K562 (cell line): Measurements from ENCODE around the gene OCA2. TPM values are rescaled to one million over a fixed set of nuclear protein-coding genes. Genes with fewer than 3 reads are reported as not detected.

Source experiments
- ATAC-seq: fragments of 200-7000 bp; cut with Tn5 transposase; 3 replicates; pipeline ENCODE4 v1.9.1; 2020; ENCODE audit warnings: moderate library complexity
- BruUV-seq: library from RNA; stranded (reverse); fragments of 400-500 nt; replicated peaks from 2 replicates; lab custom pipeline; 2021; lab: Mats Ljungman, UMichigan
- CTCF ChIA-PET: fragments of 300-600 bp; formaldehyde crosslinking; extraction: SDS; loops from one replicate; lab custom pipeline; 2021; ENCODE audit warnings: low intra/inter-chr PET ratio; lab: Yijun Ruan, JAX
- POLR2A ChIA-PET: fragments of 300-600, 350-650 bp; sonication (Branson Sonifier 250); formaldehyde crosslinking; extraction: SDS; loops from one replicate; lab custom pipeline; 2021; ENCODE audit warnings: antibody characterized with exemption, inconsistent platforms; lab: Yijun Ruan, JAX
- DNase-seq, 4 experiments: peaks; one replicate each; pipeline versions ENCODE4 v3.0.0 to v3.0.0-alpha.2; 2011 to 2018; ENCODE audit warnings: low spot score in 3 of 4, mixed read lengths in 3 of 4; ENCODE audit errors: extremely low read depth in 1 of 4
- FAIRE-seq: peaks from 2 replicates; lab custom pipeline; 2011; peaks lifted over from hg19 to GRCh38; lab: Jason Lieb, UNC
- H2AFZ ChIP-seq: 2 replicates; pipeline ENCODE4 v1.6.0; 2011; ENCODE audit warnings: low read depth, low read length, control low read depth, inconsistent platforms
- H3K27ac ChIP-seq: fragments of 200-600 bp; 3 replicates; pipeline ENCODE4 v1.8.0; 2011; ENCODE audit warnings: low read depth, mild to moderate bottlenecking, control low read depth, inconsistent platforms, low read length, moderate library complexity, mixed read lengths; ENCODE audit errors: extremely low read depth
- H3K27me3 ChIP-seq, 2 experiments: fragments of 300-600 bp in 1 of 2; 2 replicates in 1 of 2; 3 replicates in 1 of 2; pipeline versions ENCODE4 v1.6.0 to v1.8.0; 2011; ENCODE audit warnings: inconsistent platforms in 2 of 2, low read length in 2 of 2, mild to moderate bottlenecking in 1 of 2, mixed read lengths in 1 of 2, moderate library complexity in 1 of 2; ENCODE audit not compliant: control insufficient read depth in 2 of 2, insufficient read depth in 2 of 2
- H3K36me3 ChIP-seq: fragments of 300-600 bp; 3 replicates; pipeline ENCODE4 v1.8.0; 2011; ENCODE audit warnings: mild to moderate bottlenecking, low read length, inconsistent platforms; ENCODE audit not compliant: control insufficient read depth, insufficient read depth
- H3K4me1 ChIP-seq, 2 experiments: fragments of 200-600 bp in 1 of 2; replicated peaks in 1 of 2; 2 replicates in 1 of 2; 3 replicates in 1 of 2; pipeline versions ENCODE4 v1.5.1 to v1.8.0; 2011; ENCODE audit warnings: inconsistent platforms in 2 of 2, low read length in 2 of 2, mild to moderate bottlenecking in 1 of 2, mixed read lengths in 1 of 2, moderate library complexity in 1 of 2; ENCODE audit not compliant: control insufficient read depth in 2 of 2, insufficient read depth in 2 of 2
- H3K4me2 ChIP-seq: 2 replicates; pipeline ENCODE4 v1.6.1; 2011; ENCODE audit warnings: low read length, control low read depth, inconsistent platforms, mixed read lengths; ENCODE audit not compliant: insufficient read depth
- H3K4me3 ChIP-seq: fragments of 200-600 bp; sonication (generic), shearing (Covaris generic); 2 replicates; pipeline ENCODE4 v1.5.1; 2016; ENCODE audit warnings: control low read depth, inconsistent platforms
- H3K79me2 ChIP-seq: fragments of 200-600 bp; 3 replicates; pipeline ENCODE4 v1.8.0; 2011; ENCODE audit warnings: low read length, inconsistent platforms; ENCODE audit not compliant: control insufficient read depth, insufficient read depth
- H3K9ac ChIP-seq, 2 experiments: 2 replicates each; pipeline versions ENCODE4 v1.6.0 to v1.6.1; 2011; ENCODE audit warnings: low read depth in 2 of 2, low read length in 2 of 2, control low read depth in 1 of 2, inconsistent platforms in 1 of 2, mild to moderate bottlenecking in 1 of 2, mixed read lengths in 1 of 2; ENCODE audit not compliant: insufficient read depth in 1 of 2
- H3K9me1 ChIP-seq: one replicate; pipeline ENCODE4 v1.6.0; 2011; ENCODE audit warnings: inconsistent platforms, mild to moderate bottlenecking, low read length, moderate library complexity; ENCODE audit not compliant: control insufficient read depth, insufficient read depth
- H3K9me3 ChIP-seq: replicated peaks from 2 replicates; pipeline ENCODE4 v1.5.1; 2011; ENCODE audit warnings: low read depth, low read length, inconsistent platforms; ENCODE audit not compliant: control insufficient read depth, insufficient read depth
- H4K20me1 ChIP-seq: replicated peaks from 2 replicates; pipeline ENCODE4 v1.6.1; 2011; ENCODE audit warnings: low read length, inconsistent platforms, mixed read lengths; ENCODE audit not compliant: control insufficient read depth, insufficient read depth
- ATF2 ChIP-seq: sonication (generic); formaldehyde crosslinking; IDR thresholded peaks from 2 replicates; pipeline ENCODE4 v1.8.1; 2022; ENCODE audit warnings: missing genetic modification reagents
- CBX2 ChIP-seq: fragments of 200-600 bp; sonication (generic); IDR thresholded peaks from one replicate; pipeline ENCODE4 v1.6.1; 2012; ENCODE audit warnings: mild to moderate bottlenecking, low read length, inconsistent platforms; ENCODE audit not compliant: insufficient read depth, poor library complexity, severe bottlenecking
- HNRNPL ChIP-seq: fragments of 200-400 bp; formaldehyde crosslinking; IDR thresholded peaks from 2 replicates; pipeline ENCODE4 v1.6.1; 2017; ENCODE audit warnings: low read depth, mild to moderate bottlenecking, low read length
- MAZ ChIP-seq, 2 experiments: fragments of 450-650 bp in 1 of 2; sonication (generic) in 1 of 2; formaldehyde crosslinking; IDR thresholded peaks in 1 of 2; conservative IDR thresholded peaks in 1 of 2; 2 replicates each; pipeline versions ENCODE4 v1.4.0 to v1.5.0; 2020; ENCODE audit warnings: mild to moderate bottlenecking in 1 of 2, missing genetic modification reagents in 1 of 2
- MYNN ChIP-seq, 2 experiments: sonication (generic); formaldehyde crosslinking in 1 of 2; IDR thresholded peaks; 2 replicates each; pipeline versions ENCODE4 v1.5.0 to v1.6.1; 2016 to 2020; ENCODE audit warnings: antibody characterized with exemption in 1 of 2, missing genetic modification reagents in 1 of 2
- SOX6 ChIP-seq: fragments of 450-650 bp; IDR thresholded peaks from 2 replicates; pipeline ENCODE4 v1.6.1; 2014; ENCODE audit warnings: mild to moderate bottlenecking
- ZBTB33 ChIP-seq: sonication (generic); formaldehyde crosslinking; IDR thresholded peaks from 2 replicates; pipeline ENCODE4 v1.8.1; 2023; ENCODE audit warnings: mild to moderate bottlenecking, missing genetic modification reagents
- ZBTB7A ChIP-seq: IDR thresholded peaks from 2 replicates; pipeline ENCODE4 v1.6.1; 2011; ENCODE audit warnings: low read depth, mild to moderate bottlenecking, low read length, moderate library complexity, borderline replicate concordance; ENCODE audit not compliant: control insufficient read depth
- ZNF23 ChIP-seq: fragments of 250-450 bp; sonication (Bioruptor Pico); IDR thresholded peaks from 2 replicates; pipeline ENCODE4 v1.4.0; 2020; ENCODE audit warnings: mild to moderate bottlenecking
- WGBS: fragments of 100-300 bp; shearing (Covaris generic); methylation state at CpG from one replicate; pipeline ENCODE4 v1.1.6; 2016; ENCODE audit warnings: low coverage, mixed read lengths; ENCODE audit not compliant: insufficient coverage; ENCODE audit errors: missing lambda C conversion rate; 5-methylcytosine and 5-hydroxymethylcytosine counted together
- in situ Hi-C: fragments of 300-500 bp; cut with MboI; formaldehyde crosslinking; loops from 4 replicates; pipeline ENCODE4 v1.15.0; 2018; ENCODE audit warnings: inconsistent platforms, mixed read lengths
- intact Hi-C: fragments of 100-400 bp; cut with micrococcal nuclease; formaldehyde crosslinking; loops from 2 replicates; pipeline ENCODE4 v1.14.2; 2022
- polyA plus RNA-seq, 8 experiments: library from polyadenylated mRNA; depleted of rRNA in 4 of 8; stranded (reverse) in 5 of 8; unstranded in 3 of 8; fragments of >200 nt; fragmentation: Nextera tagmentation in 2 of 8; fragmentation: Illumina TruSeq in 1 of 8; extraction: Ambion mirVana in 2 of 8; extraction: Trizol in 1 of 8; gene quantifications; 2 replicates each; pipeline versions ENCODE4 v1.2.1 to v1.2.3, GENCODE V29; 2011 to 2014; ENCODE audit warnings: inconsistent platforms in 1 of 8, missing spikeins in 1 of 8
- total RNA-seq, 7 experiments: library from RNA; depleted of rRNA in 6 of 7; stranded (reverse); fragments of >200 nt in 6 of 7; fragmentation: Illumina TruSeq in 2 of 7; extraction: Trizol in 2 of 7; gene quantifications; 2 replicates each; pipeline versions ENCODE4 v1.2.1 to v1.2.3, GENCODE V29; 2011 to 2021; ENCODE audit warnings: low replicate concordance in 1 of 7
- TF ChIP-seq, protein P1 (sequence below): fragments of 250-450 bp; sonication (Bioruptor Pico); IDR thresholded peaks from 2 replicates; pipeline ENCODE4 v1.8.0; 2022; ENCODE audit warnings: moderate library complexity, mild to moderate bottlenecking, inconsistent platforms

Gene OCA2
- total and polyA plus RNA-seq, 9 of the 15 experiments (the other 6 are each of a cell fraction or from before 2014, with no cell fraction given): 0.07 to 0.59 (median 0.17) TPM; not detected in 1

DNA sequence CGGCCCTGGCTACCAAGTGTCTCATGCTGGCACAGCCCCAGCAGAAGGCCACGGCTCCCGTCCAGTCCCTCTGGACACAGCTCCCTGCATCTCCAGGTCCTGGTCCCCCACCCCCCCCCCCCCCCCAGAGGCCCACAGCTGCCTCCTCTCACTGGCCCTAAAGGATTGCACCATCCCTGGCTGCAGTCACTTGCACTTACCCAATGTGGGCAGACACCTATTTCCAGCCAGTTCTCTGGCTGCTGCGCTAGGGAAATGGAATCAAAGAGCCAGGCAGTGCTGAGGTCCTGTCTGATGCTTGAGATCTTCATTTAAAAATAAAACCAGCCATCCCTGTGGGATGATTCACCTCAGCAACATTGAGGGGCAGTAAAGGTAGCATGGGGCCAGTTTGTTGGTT is 346.4 kb downstream of the OCA2 start:
- POLR2A ChIA-PET: interaction anchor here (0.8 kb wide), 1 partner anchor 20 kb away, joined by 3 read pairs; no protein-coding TSS in a partner anchor
- Histone ChIP-seq H3K9me3 (no peaks in the 10 kb centered on the region), H3K36me3 (no peaks in the 10 kb centered on the region), H3K79me2 (no peaks in the 10 kb centered on the region), H3K9ac (no peak overlapping the region), H2AFZ (no peak overlapping the region), H4K20me1 (no peaks in the 10 kb centered on the region), H3K27me3 (peaks cover 0 to 13% of the 10 kb centered on the region in 2 experiments; a peak in 2 of 5 replicates), H3K9me1 (no peaks in the 10 kb centered on the region), H3K4me2 (no peak overlapping the region), H3K27ac (no peak overlapping the region), H3K4me1 (no peaks in the 10 kb centered on the region), H3K4me3 (no peak overlapping the region)
- BruUV-seq: no TSS peak
- ATAC-seq (no peak), FAIRE-seq (no peak), DNase-seq (no peak)
- intact Hi-C loops: no loop called here
- TF ChIP-seq, protein P1, sequence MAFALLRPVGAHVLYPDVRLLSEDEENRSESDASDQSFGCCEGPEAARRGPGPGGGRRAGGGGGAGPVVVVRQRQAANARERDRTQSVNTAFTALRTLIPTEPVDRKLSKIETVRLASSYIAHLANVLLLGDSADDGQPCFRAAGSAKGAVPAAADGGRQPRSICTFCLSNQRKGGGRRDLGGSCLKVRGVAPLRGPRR: no peak
- no peak for TF ChIP-seq ZNF23 (CRISPR knock-in tag)
- no peak for TF ChIP-seq HNRNPL
- no peak for TF ChIP-seq SOX6
- TF ChIP-seq CBX2: no peak
- CTCF ChIA-PET: no interaction called here
- 0% methylated on average over 2 of the region's 4 CpGs for WGBS
- in situ Hi-C loops: no loop called here

GRCh38 chr15:27747997-27748396 is 351.1 kb downstream of the OCA2 start:
- Histone ChIP-seq H4K20me1 (no peaks in the 10 kb centered on the region), H3K4me1 (no peaks in the 10 kb centered on the region), H3K36me3 (no peaks in the 10 kb centered on the region), H3K9me3 (no peaks in the 10 kb centered on the region), H3K4me3 (no peak overlapping the region), H3K9ac (no peak overlapping the region), H3K79me2 (no peaks in the 10 kb centered on the region), H3K4me2 (no peak overlapping the region), H3K27ac (no peak overlapping the region), H3K9me1 (no peaks in the 10 kb centered on the region), H2AFZ (no peak overlapping the region), H3K27me3 (peaks cover 0 to 22% of the 10 kb centered on the region in 2 experiments; a peak in 2 of 5 replicates)
- intact Hi-C loops: no loop called here
- no peak for FAIRE-seq
- BruUV-seq: no TSS peak
- ChIA-PET CTCF (no interaction called here), POLR2A (no interaction called here)
- in situ Hi-C loops: no loop called here
- TF ChIP-seq ZBTB7A (no peak), ATF2 (CRISPR knock-in tag) (no peak), ZBTB33 (no peak), MYNN (IDR thresholded peaks at IDR 0.05) (no peak), MYNN (CRISPR knock-in tag; IDR thresholded peaks at IDR 0.05) (no peak), MAZ (CRISPR knock-in tag; conservative IDR thresholded peaks at IDR 0.05 in 1 of 2, IDR thresholded peaks at IDR 0.05 in 1 of 2) (no peak)
- WGBS: 3% methylated on average over 2 of the region's 2 CpGs
- no peak for DNase-seq
- ATAC-seq: no peak
